ENCODE data around the gene CDH4.
"Not testable (repeated sequence)": the region's sequence is repeated elsewhere in the genome, so short reads cannot be mapped to it uniquely, and the experiment has no call there.

The CDH4 gene

GRCh38 chr20:61973515-61974356 lies 721.7 kb downstream of the CDH4 start:
- no peak for DNase-seq (ENCODE audit: low read depth in 2 of 2)

- no peak for DNase-seq (ENCODE audit: low read depth in 2 of 2)
Observed at GRCh38 chr20:61974357-61974665, 722.2 kb downstream of the CDH4 start.

GRCh38 chr20:61975407-61976129 lies 723.5 kb downstream of the CDH4 start:
- no peak for DNase-seq (ENCODE audit: low read depth in 2 of 2)

- DNase-seq (ENCODE audit: low read depth in 2 of 2): no peak
Observed at GRCh38 chr20:61976263-61976643, 724.2 kb downstream of the CDH4 start.

- DNase-seq (ENCODE audit: low read depth in 2 of 2): no peak
Observed at GRCh38 chr20:61976644-61977418, 724.8 kb downstream of the CDH4 start.

GRCh38 chr20:61977419-61977786 lies 725.3 kb downstream of the CDH4 start:
- no peak for DNase-seq (ENCODE audit: low read depth in 2 of 2)

- no peak for DNase-seq (ENCODE audit: low read depth in 2 of 2)
Observed at GRCh38 chr20:61978491-61978890, 726.4 kb downstream of the CDH4 start.

GRCh38 chr20:61979090-61979489 lies 727.0 kb downstream of the CDH4 start:
- no peak for DNase-seq (ENCODE audit: low read depth in 2 of 2)

- no peak for DNase-seq (ENCODE audit: low read depth in 2 of 2)
Observed at GRCh38 chr20:61979701-61980635, 727.9 kb downstream of the CDH4 start.

GRCh38 chr20:61980647-61981583 lies 728.9 kb downstream of the CDH4 start:
- no peak for DNase-seq (ENCODE audit: low read depth in 2 of 2)

- DNase-seq (ENCODE audit: low read depth in 2 of 2): not testable (repeated sequence)
Observed at GRCh38 chr20:61981691-61982090, 729.6 kb downstream of the CDH4 start.

GRCh38 chr20:61982191-61982950 lies 730.3 kb downstream of the CDH4 start:
- no peak for DNase-seq (ENCODE audit: low read depth in 2 of 2)

- no peak for DNase-seq (ENCODE audit: low read depth in 2 of 2)
Observed at GRCh38 chr20:61982951-61983315, 730.9 kb downstream of the CDH4 start.

GRCh38 chr20:61983965-61984364 lies 731.9 kb downstream of the CDH4 start:
- no peak for DNase-seq (ENCODE audit: low read depth in 2 of 2)

- DNase-seq (ENCODE audit: low read depth in 2 of 2): not testable (repeated sequence)
Observed at GRCh38 chr20:61984431-61984830, 732.4 kb downstream of the CDH4 start.

- no peak for DNase-seq (ENCODE audit: low read depth in 2 of 2)
Observed at GRCh38 chr20:61985096-61985495, 733.0 kb downstream of the CDH4 start.

GRCh38 chr20:61986762-61987321 lies 734.8 kb downstream of the CDH4 start:
- no peak for DNase-seq (ENCODE audit: low read depth in 2 of 2)

GRCh38 chr20:61988665-61989064 lies 736.6 kb downstream of the CDH4 start:
- DNase-seq (ENCODE audit: low read depth in 2 of 2): no peak

- DNase-seq (ENCODE audit: low read depth in 2 of 2): no peak
Observed at GRCh38 chr20:61989741-61990140, 737.7 kb downstream of the CDH4 start.
